Measurements from ENCODE around the gene MACROD2.

MACROD2 gene

DNA sequence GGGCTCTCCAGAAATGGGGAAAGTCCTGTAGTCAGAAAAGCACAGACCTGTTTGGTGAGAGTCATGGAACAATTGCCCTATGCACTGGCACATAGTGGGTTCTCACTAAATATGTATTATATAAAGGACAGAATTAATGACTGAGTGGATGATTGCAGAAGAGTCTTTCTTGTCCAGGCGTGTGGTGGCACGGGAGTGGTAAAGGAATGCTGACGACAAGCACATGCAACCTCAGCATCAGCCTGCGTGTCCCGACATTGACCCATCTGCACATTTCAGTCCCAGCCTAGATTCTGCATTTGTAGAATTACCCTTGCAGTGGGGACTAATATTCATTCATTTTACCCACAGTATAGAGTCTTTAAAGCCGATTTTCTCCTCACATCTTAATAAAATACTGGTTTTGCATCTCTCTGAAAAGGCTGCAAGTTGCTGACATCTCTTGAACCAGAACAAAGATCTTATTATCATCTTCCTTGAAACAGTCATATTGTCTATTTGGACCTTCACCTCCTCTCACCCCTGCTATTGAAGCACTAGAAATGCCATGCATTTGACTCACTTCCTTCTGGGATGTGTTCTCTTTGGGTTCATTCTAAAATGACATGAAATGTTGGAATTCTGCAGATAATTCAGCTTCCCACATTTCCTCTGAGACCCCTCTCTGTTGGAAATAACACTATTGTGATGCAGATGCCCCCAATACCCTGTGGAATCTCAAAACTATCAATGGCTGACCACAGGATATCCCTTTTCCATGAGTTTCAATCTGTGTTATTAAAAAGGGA lies 1225.7 kb downstream of the MACROD2 start:
- TF ChIP-seq EZH2phosphoT487 (conservative IDR thresholded peaks at IDR 0.05; ENCODE audit: low read length): no peak
- TF ChIP-seq, protein P1, sequence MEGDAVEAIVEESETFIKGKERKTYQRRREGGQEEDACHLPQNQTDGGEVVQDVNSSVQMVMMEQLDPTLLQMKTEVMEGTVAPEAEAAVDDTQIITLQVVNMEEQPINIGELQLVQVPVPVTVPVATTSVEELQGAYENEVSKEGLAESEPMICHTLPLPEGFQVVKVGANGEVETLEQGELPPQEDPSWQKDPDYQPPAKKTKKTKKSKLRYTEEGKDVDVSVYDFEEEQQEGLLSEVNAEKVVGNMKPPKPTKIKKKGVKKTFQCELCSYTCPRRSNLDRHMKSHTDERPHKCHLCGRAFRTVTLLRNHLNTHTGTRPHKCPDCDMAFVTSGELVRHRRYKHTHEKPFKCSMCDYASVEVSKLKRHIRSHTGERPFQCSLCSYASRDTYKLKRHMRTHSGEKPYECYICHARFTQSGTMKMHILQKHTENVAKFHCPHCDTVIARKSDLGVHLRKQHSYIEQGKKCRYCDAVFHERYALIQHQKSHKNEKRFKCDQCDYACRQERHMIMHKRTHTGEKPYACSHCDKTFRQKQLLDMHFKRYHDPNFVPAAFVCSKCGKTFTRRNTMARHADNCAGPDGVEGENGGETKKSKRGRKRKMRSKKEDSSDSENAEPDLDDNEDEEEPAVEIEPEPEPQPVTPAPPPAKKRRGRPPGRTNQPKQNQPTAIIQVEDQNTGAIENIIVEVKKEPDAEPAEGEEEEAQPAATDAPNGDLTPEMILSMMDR (IDR thresholded peaks at IDR 0.05; ENCODE audit: insufficient read depth, low read length, poor library complexity, severe bottlenecking): no peak
- H3K27ac ChIP-seq (ENCODE audit: low read depth, low read length): no peak overlapping the region
- no peaks in the 10 kb centered on the region for H3K9me2 ChIP-seq (replicated peaks; ENCODE audit: insufficient read depth, low read length)
- no peaks in the 10 kb centered on the region for H3K27me3 ChIP-seq (ENCODE audit: low read length)
- H3K4me3 ChIP-seq (ENCODE audit: insufficient read depth, low read length, poor library complexity, severe bottlenecking): no peak overlapping the region
- H3K4me2 ChIP-seq (ENCODE audit: low read depth, low read length, poor library complexity, severe bottlenecking): no peak overlapping the region
- H2AFZ ChIP-seq (ENCODE audit: low read depth, low read length, severe bottlenecking): no peak overlapping the region
- no peak overlapping the region for H3K9ac ChIP-seq (ENCODE audit: low read length)
- H4K20me1 ChIP-seq (ENCODE audit: low read depth, low read length): no peaks in the 10 kb centered on the region
- no peaks in the 10 kb centered on the region for H3K9me3 ChIP-seq (ENCODE audit: insufficient read depth, low read length)
- H3K79me2 ChIP-seq (ENCODE audit: insufficient read depth, low read length): no peaks in the 10 kb centered on the region
- no peaks in the 10 kb centered on the region for H3F3A ChIP-seq (ENCODE audit: insufficient read depth)
- no peaks in the 10 kb centered on the region for H3K36me3 ChIP-seq (ENCODE audit: low read length)

DNA sequence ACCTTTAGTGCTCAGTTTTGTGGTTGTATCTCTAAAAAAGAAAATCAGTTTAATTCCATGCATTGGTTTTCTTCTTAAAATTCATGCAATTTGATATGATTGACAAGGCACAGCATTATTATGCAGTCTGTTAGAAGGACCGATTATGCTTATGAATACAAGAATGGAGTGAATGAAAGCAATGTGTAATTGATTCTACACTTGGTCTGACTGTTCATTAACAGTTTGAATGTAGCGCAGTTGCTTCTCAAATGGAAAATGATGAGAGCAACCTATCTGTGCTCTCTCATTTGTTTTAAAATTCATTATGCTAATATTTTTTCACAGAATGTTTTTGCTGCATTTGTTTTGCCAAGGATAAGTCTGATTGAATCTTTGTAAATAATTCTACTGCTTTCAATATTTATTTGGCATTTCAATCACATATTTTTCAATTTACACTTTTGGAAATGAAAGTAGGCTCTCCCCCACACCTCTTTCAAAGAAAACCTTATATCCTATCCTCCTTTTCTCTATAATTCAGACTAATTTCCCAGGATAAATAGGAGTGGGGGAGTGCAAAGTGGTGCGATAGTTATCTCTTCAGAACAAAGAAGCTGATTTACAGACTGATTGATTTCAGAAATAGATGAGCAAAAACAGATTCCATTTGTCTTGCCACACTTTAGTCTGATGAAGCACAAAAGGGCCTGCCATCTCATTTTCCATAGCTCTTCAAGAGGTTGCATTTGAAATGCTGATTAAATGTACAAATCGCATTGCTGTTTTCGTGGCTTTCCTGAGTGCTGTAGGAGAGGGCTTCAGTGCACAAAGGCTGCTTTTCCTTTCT lies 1227.4 kb downstream of the MACROD2 start:
- no peak for TF ChIP-seq EZH2phosphoT487 (conservative IDR thresholded peaks at IDR 0.05; ENCODE audit: low read length)
- TF ChIP-seq, protein P1 (IDR thresholded peaks at IDR 0.05; ENCODE audit: insufficient read depth, low read length, poor library complexity, severe bottlenecking): no peak
- H3K79me2 ChIP-seq (ENCODE audit: insufficient read depth, low read length): no peaks in the 10 kb centered on the region
- no peaks in the 10 kb centered on the region for H3K27me3 ChIP-seq (ENCODE audit: low read length)
- H3F3A ChIP-seq (ENCODE audit: insufficient read depth): no peaks in the 10 kb centered on the region
- no peaks in the 10 kb centered on the region for H4K20me1 ChIP-seq (ENCODE audit: low read depth, low read length)
- H2AFZ ChIP-seq (ENCODE audit: low read depth, low read length, severe bottlenecking): no peak overlapping the region
- H3K4me2 ChIP-seq (ENCODE audit: low read depth, low read length, poor library complexity, severe bottlenecking): no peak overlapping the region
- H3K36me3 ChIP-seq (ENCODE audit: low read length): no peaks in the 10 kb centered on the region
- no peak overlapping the region for H3K9ac ChIP-seq (ENCODE audit: low read length)
- H3K9me2 ChIP-seq (replicated peaks; ENCODE audit: insufficient read depth, low read length): no peaks in the 10 kb centered on the region
- H3K27ac ChIP-seq (ENCODE audit: low read depth, low read length): no peak overlapping the region
- no peaks in the 10 kb centered on the region for H3K9me3 ChIP-seq (ENCODE audit: insufficient read depth, low read length)
- H3K4me3 ChIP-seq (ENCODE audit: insufficient read depth, low read length, poor library complexity, severe bottlenecking): no peak overlapping the region

DNA sequence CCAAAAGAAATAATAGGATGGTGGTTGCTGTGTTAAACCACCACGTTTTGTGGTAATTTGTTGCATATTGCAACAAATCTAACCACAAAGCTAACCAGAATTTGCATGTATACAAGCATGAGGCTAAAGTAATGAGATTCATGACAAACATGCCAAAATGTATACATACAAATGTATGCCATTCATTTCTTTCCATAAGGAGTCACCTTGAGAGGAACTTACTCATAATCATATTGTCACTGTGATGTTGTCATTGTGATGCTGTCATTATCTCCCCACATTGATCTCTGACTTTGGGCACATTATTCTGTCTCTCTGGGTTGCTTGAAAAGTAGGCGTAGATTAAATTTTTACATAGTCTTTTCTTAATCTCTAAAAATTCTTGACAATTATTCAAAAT lies 1228.9 kb downstream of the MACROD2 start:
- Histone ChIP-seq H3K4me2 (ENCODE audit: low read depth, low read length, poor library complexity, severe bottlenecking) (no peak overlapping the region), H4K20me1 (ENCODE audit: low read depth, low read length) (no peaks in the 10 kb centered on the region), H3K9me2 (replicated peaks; ENCODE audit: insufficient read depth, low read length) (no peaks in the 10 kb centered on the region), H3K27me3 (ENCODE audit: low read length) (no peaks in the 10 kb centered on the region), H3K4me3 (ENCODE audit: insufficient read depth, low read length, poor library complexity, severe bottlenecking) (no peak overlapping the region), H3K9ac (ENCODE audit: low read length) (no peak overlapping the region), H3K79me2 (ENCODE audit: insufficient read depth, low read length) (no peaks in the 10 kb centered on the region), H3F3A (ENCODE audit: insufficient read depth) (no peaks in the 10 kb centered on the region), H3K36me3 (ENCODE audit: low read length) (no peaks in the 10 kb centered on the region), H3K27ac (ENCODE audit: low read depth, low read length) (no peak overlapping the region), H2AFZ (ENCODE audit: low read depth, low read length, severe bottlenecking) (no peak overlapping the region), H3K9me3 (ENCODE audit: insufficient read depth, low read length) (no peaks in the 10 kb centered on the region)
- TF ChIP-seq, protein P1 (IDR thresholded peaks at IDR 0.05; ENCODE audit: insufficient read depth, low read length, poor library complexity, severe bottlenecking): no peak
- no peak for TF ChIP-seq EZH2phosphoT487 (conservative IDR thresholded peaks at IDR 0.05; ENCODE audit: low read length)
